ENCODE results near the gene FBN2.

Gene FBN2

DNA sequence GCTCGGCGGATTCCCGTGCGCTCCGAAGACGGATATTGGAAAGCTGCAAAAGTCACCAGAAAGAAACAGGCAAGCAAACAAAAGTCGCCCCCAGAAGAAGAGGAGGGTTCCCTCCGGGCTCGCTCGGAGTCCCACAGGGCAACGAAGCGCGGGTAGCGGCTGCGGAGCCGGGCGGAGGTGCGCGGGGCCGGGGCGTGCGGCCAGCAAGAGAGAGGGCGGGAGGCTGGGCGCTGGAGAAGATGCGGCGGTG lies at the start of gene FBN2:
Gene FBN2, minus strand, starts transcription at position 246 of the 250 bp plus-strand sequence. CDS start 642 bp downstream, outside the sequence.
- DNase-seq (ENCODE audit: low read depth in 2 of 2): no peak

- no peak for DNase-seq (ENCODE audit: low read depth in 2 of 2)
These were observed 49.2 kb upstream of the FBN2 start for GRCh38 chr5:128587275-128587674.

DNA sequence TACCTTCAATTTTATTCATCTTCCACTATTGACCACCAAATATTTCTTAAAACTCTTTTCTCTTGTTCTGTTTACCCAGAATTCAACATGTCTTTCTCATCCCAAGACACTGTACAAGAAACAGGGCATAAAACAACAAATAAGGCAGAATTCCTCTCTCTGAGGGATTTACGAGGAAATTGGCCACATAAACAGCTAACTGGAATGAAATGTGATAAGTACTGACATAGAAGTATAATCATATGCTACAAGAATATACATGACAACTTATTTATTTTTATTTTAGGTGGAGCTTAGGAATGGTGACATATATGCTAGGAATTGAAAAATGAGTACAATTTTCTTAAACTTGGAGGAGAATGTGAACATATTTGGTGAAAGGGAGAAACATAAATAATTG lies 48.8 kb upstream of the FBN2 start:
- no peak for DNase-seq (ENCODE audit: low read depth in 2 of 2)

DNA sequence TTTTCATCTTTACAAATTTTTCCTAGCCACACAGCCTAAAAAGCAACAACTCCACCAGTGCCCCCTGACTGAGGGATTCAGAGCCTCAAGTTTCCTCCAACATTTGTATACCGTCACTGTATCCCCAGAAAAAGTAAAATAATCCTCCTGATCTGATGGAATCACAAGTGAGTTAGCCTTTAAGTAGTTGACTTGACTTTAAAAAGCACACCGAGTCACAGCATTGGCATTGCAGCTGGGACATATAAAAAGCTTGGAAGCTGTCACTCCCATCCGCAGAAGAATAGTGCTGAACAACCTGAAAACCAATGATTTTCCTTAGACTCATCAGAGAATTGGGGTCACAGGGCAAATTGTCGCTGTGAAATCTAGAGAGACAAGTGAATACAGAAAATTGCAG lies 41.6 kb upstream of the FBN2 start:
- DNase-seq (ENCODE audit: low read depth in 2 of 2): no peak

DNA sequence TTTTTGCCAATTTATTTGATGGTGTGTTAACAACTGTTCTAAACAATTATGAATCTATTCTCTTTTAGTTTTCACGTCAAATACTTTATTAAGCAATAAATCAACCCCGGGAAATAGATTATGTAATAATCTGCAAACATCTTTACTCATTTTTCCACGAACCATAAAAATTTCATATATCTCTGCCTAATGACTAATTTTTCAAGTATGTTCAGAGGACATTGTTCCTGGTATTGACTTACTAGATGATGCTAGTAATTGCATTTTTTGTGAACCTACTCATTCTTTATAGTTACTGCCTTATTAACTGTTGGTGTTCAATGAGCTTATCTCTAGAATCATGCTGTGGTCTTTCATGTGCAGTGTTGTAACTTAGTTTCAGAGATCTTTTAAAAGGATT lies 41.0 kb upstream of the FBN2 start:
- no peak for DNase-seq (ENCODE audit: low read depth in 2 of 2)

DNA sequence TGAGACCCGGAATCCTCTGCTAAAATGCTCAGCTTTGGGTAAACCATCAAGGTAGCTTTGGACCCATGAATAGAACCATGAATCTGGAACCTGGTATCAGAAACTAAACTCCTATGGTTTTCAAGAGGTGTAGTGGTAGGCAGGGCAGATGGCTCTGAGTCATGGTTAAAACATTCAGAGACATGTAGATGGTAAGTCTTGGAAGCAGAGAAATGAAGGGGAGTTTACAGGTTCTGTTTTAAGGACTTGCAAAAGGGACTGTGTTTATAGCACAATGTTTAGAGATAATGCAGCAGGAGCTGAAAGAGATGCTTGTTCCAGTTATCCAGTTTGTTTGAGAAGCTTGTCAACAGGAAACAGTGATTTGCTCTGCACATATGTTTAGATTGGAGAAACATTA lies 36.0 kb upstream of the FBN2 start:
- no peak for DNase-seq (ENCODE audit: low read depth in 2 of 2)

DNA sequence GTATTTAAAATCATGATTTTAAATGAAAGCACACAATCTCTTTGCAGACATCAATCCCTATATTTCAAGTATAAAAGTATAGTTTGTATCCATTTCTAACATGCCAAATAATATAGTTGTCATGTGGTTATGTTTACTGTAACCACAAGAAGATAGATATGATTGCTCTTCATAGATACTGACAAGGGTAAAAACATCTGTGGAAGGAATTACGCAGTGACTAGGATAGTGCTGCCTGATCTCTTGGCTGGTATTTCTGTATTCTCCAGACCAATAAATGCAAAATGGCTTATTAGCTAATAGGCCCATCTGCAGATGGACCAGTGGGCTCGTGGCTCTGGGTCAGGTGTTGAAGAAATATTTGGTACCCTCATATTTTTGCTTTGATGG lies 34.9 kb upstream of the FBN2 start:
- no peak for DNase-seq (ENCODE audit: low read depth in 2 of 2)

DNA sequence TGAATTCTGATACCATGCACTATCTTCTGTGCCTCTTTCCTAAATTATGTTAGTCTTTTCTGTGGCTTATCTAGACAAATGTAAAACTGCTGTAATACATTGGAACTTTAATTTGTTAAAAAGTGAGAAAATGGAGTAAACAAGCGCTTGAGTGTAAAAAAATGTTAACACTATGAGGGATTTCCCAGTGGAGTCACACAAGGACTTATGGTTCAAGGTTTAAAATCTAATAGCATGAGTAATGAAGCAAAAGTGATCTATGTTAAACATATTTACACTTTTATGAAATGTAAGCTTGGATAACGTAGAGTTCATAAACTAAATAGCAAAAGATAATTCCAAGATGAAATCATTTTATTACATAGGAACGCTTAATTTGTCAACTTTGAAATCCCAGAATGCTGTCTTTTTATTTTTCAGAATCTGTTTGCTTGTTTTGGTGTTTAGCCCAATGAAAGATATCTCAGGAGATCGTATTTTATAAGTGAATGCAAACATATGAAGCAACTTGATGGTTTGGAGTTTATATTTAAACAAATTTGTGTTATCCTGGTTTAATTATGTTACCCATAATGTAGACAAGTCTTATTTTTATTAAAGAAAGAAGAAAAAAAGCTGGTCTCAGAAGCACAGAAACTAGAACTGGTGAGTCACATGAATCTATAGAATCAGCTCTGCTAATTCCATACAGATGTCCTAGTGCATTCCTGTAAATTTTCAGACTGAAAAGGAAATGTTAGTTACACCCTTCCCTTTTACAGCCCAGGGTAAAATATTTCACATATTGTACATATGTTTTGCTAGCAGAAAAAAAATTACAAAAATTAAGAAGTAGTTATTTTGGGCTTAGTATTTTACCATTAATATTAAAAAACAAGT lies 34.2 kb upstream of the FBN2 start:
- DNase-seq (ENCODE audit: low read depth in 2 of 2): no peak

DNA sequence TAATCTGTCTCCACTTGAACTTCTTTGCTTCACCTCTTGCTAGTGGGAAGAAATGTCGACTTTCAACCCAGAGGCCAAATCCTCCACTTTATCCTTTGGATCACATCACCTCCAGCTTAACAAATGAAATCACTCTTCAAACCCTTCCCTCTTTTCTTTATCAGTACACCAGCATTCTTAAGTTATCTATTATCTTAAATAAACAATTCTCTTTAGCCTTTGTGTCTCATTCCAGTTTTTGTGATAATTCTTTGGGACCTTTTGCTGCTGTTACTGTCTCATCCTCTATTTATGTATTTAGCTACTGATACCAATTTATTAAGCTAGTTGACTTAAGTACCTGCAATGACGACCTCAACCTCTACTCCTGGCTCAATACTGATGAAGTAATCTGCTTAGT lies 28.1 kb upstream of the FBN2 start:
- no peak for DNase-seq (ENCODE audit: low read depth in 2 of 2)

- no peak for DNase-seq (ENCODE audit: low read depth in 2 of 2)
These were observed 21.6 kb upstream of the FBN2 start for GRCh38 chr5:128559300-128560297.

- DNase-seq (ENCODE audit: low read depth in 2 of 2): no peak
These were observed 15.7 kb upstream of the FBN2 start for GRCh38 chr5:128553747-128554146.

DNA sequence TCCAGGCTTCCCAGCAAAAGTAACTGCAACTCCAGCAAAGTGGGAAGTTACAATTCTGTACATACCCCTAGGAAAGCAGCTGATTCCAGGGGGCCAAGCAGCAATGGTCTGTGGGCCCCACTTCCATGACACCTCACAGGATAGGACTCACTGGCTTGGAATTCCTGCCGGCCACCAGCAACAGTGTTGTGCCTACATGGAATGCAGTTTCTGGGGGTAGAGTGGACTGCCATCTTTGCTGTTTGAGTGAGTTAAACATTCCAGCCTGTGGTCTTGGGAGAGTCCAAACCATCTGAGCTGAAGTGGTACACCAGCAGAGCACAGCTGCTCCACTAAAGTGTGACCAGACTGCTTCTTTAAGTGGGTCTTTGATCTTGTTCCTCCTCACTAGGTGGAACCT lies 13.4 kb upstream of the FBN2 start:
- DNase-seq (ENCODE audit: low read depth in 2 of 2): no peak

- no peak for DNase-seq (ENCODE audit: low read depth in 2 of 2)
These were observed 11.5 kb upstream of the FBN2 start for GRCh38 chr5:128549496-128549895.

GRCh38 chr5:128546658-128547281 lies 8.7 kb upstream of the FBN2 start:
- no peak for DNase-seq (ENCODE audit: low read depth in 2 of 2)

GRCh38 chr5:128541385-128541784 lies 3.3 kb upstream of the FBN2 start:
- no peak for DNase-seq (ENCODE audit: low read depth in 2 of 2)

- DNase-seq (ENCODE audit: low read depth in 2 of 2): no peak
These were observed 989 bp upstream of the FBN2 start for GRCh38 chr5:128539038-128539429.

GRCh38 chr5:128538250-128539037 lies 399 bp upstream of the FBN2 start:
- DNase-seq (ENCODE audit: low read depth in 2 of 2): no peak

GRCh38 chr5:128537221-128537999 lies 635 bp downstream of the FBN2 start:
- no peak for DNase-seq (ENCODE audit: low read depth in 2 of 2)

DNA sequence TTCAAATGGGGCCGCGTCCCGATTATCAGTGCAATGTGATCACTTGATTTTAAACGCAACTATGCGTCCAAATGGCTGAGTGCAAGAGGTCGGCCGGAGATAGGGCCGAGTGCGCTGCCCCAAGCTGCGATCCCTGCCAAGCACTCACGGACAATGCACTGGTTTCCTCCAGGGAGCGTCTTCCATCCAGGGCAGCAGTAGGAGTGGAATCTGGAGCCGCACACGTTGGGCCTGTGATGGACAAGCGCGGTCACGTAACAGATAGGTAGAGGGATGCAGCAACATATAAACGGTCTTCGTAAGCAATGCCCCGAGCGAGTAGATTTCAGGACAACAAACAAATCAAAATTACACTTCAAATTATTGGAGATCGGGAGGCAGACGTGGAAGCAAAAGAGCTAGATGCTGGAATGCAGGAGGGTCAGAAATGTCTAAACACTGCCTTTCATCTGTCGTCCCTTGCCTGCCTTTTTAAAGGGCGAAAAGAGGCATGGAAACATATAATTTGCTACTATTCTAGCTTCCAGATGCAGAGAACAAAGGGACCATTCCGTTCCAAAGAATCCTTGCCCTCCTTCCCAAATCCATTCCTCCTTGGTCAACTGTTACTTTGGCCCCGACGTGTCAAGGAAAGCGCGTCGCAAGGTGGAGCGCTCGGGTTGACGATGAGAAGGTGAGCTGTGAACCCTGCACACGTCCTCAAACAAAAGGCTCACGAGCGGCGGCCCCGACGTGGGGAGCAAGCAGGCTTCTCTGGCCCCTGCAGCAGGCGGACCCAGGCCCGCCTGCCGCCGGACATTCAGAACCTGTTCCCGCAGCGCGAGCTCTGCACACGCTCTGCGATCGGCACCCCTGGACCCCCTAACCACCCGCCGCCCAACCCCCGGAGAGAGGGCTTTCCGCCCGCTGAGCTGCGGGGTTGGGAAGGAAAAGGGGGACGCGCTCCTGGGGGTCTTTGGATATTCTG lies 1.5 kb downstream of the FBN2 start:
- no peak for DNase-seq (ENCODE audit: low read depth in 2 of 2)

DNA sequence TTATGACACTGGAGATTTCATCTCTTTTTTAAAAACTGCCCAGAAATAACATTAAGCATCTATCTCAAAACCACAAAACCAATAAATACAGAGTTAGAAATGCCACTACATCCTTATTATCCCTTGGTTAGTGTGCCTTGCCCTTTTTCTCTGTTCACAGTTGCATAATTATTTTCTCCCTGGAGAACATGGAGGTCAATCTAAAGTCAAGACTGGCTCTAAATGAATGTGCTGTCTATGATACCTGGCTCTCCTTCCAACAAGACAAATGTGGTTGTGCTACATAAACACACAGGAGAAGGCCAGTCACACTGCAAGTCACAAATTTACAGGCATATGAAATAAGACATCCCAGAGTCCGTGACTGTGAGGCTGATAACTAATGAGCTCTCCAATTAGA lies 2.8 kb downstream of the FBN2 start:
- no peak for DNase-seq (ENCODE audit: low read depth in 2 of 2)
